ENCODE results near the gene ZNF835. TPM values are rescaled to one million over a fixed set of nuclear protein-coding genes. Genes with fewer than 3 reads are reported as not detected.

Gene ZNF835
- total RNA-seq, 2 donors from 2014 or later: 0.13 to 0.42 TPM

GRCh38 chr19:56692206-56692895, 20.8 kb upstream of the ZNF835 start:
- Mint-ChIP-seq H3K9me3 (peaks cover 58% of the 10 kb centered on the region), H3K27ac (no peak overlapping the region)
- H3K9me3 ChIP-seq (ENCODE audit: control insufficient read depth, low read length): peaks cover 67% of the 10 kb centered on the region

GRCh38 chr19:56690670-56691069, 19.1 kb upstream of the ZNF835 start:
- no peak for TF ChIP-seq CTCF (conservative IDR thresholded peaks at IDR 0.05)
- Histone ChIP-seq H3K36me3 (ENCODE audit: control insufficient read depth, insufficient read depth, low read length) (no peaks in the 10 kb centered on the region), H3K9me3 (ENCODE audit: control insufficient read depth, low read length) (peaks cover 64% of the 10 kb centered on the region), H3K4me1 (ENCODE audit: control insufficient read depth, insufficient read depth, low read length) (no peaks in the 10 kb centered on the region), H3K27me3 (ENCODE audit: control insufficient read depth, insufficient read depth, low read length, poor library complexity, severe bottlenecking) (no peaks in the 10 kb centered on the region), H3K4me3 (ENCODE audit: low read length) (no peak overlapping the region), H3K9ac (ENCODE audit: extremely low read depth, low read length, poor library complexity, severe bottlenecking) (no peak overlapping the region), H3K27ac (ENCODE audit: low read depth, low read length) (no peak overlapping the region)
- Mint-ChIP-seq H3K27ac (no peak overlapping the region), H3K4me1 (no peaks in the 10 kb centered on the region), H3K36me3 (ENCODE audit: low read depth) (peaks cover 2% of the 10 kb centered on the region), H3K27me3 (ENCODE audit: insufficient read depth) (no peaks in the 10 kb centered on the region), H3K9me3 (peaks cover 73% of the 10 kb centered on the region), H3K4me3 (no peak overlapping the region)
- no peak for DNase-seq
- WGBS, 2 experiments (ENCODE audit: insufficient coverage in 1 of 2, insufficient read length in 1 of 2): 86 to 93% methylated on average over 6 to 9 of the region's 10 CpGs

More at GRCh38 chr19:56692206-56692895, 20.8 kb upstream of the ZNF835 start:
- Histone ChIP-seq H3K27ac (ENCODE audit: low read depth, low read length) (no peak overlapping the region), H3K27me3 (ENCODE audit: control insufficient read depth, insufficient read depth, low read length, poor library complexity, severe bottlenecking) (no peaks in the 10 kb centered on the region), H3K4me3 (ENCODE audit: low read length) (no peak overlapping the region), H3K4me1 (ENCODE audit: control insufficient read depth, insufficient read depth, low read length) (no peaks in the 10 kb centered on the region), H3K36me3 (ENCODE audit: control insufficient read depth, insufficient read depth, low read length) (no peaks in the 10 kb centered on the region), H3K9ac (ENCODE audit: extremely low read depth, low read length, poor library complexity, severe bottlenecking) (no peak overlapping the region)
- Mint-ChIP-seq H3K27me3 (ENCODE audit: insufficient read depth) (no peaks in the 10 kb centered on the region), H3K4me1 (no peaks in the 10 kb centered on the region), H3K36me3 (ENCODE audit: low read depth) (peaks cover 2% of the 10 kb centered on the region), H3K4me3 (no peak overlapping the region)
- WGBS, 2 experiments (ENCODE audit: insufficient coverage in 1 of 2, insufficient read length in 1 of 2): 40 to 56% methylated on average over 2 to 8 of the region's 8 CpGs
- TF ChIP-seq CTCF (conservative IDR thresholded peaks at IDR 0.05): no peak
- DNase-seq: no peak

DNA sequence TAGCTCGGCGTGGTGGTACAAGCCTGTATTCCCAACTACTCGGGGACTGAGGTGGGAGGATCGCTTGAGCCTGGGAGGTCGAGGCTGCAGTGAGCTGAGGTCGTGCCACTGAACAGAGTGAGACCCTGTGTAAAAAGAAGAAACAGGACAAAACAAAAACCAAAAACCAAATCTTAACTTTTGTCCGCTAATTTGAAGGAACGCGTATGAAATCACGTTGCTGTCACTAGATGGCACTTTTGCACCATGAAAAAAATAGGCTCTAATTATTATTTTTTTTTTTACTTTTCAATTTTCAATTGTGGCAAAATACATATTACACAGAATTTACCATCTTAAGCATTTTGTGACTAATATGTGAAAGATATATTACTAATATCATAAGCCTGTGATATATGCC, 17.6 kb upstream of the ZNF835 start:
- Histone ChIP-seq H3K9me3 (ENCODE audit: control insufficient read depth, low read length) (peaks cover 66% of the 10 kb centered on the region), H3K9ac (ENCODE audit: extremely low read depth, low read length, poor library complexity, severe bottlenecking) (no peak overlapping the region), H3K36me3 (ENCODE audit: control insufficient read depth, insufficient read depth, low read length) (no peaks in the 10 kb centered on the region), H3K27me3 (ENCODE audit: control insufficient read depth, insufficient read depth, low read length, poor library complexity, severe bottlenecking) (no peaks in the 10 kb centered on the region), H3K27ac (ENCODE audit: low read depth, low read length) (no peak overlapping the region), H3K4me3 (ENCODE audit: low read length) (no peak overlapping the region), H3K4me1 (ENCODE audit: control insufficient read depth, insufficient read depth, low read length) (no peaks in the 10 kb centered on the region)
- no peaks in the 10 kb centered on the region for H3K27me3 Mint-ChIP-seq (ENCODE audit: insufficient read depth)
- H3K9me3 Mint-ChIP-seq: peaks cover 73% of the 10 kb centered on the region
- no peak for TF ChIP-seq CTCF (conservative IDR thresholded peaks at IDR 0.05)
- peaks cover 2% of the 10 kb centered on the region for H3K36me3 Mint-ChIP-seq (ENCODE audit: low read depth)
- no peak for DNase-seq
- WGBS, 2 experiments (ENCODE audit: insufficient coverage in 1 of 2, insufficient read length in 1 of 2): 40 to 84% methylated on average over 1 to 10 of the region's 10 CpGs
- H3K4me1 Mint-ChIP-seq: no peaks in the 10 kb centered on the region
- H3K27ac Mint-ChIP-seq: no peak overlapping the region
- H3K4me3 Mint-ChIP-seq: no peak overlapping the region
